Neural crest cell (in vitro differentiated cells): ENCODE data around the gene LIMK1. TPM values are rescaled to one million over a fixed set of nuclear protein-coding genes. Genes with fewer than 3 reads are reported as not detected.

ENCODE experiments used
- DNase-seq: peaks from one replicate; pipeline ENCODE4 v3.0.0; 2021; ENCODE audit warnings: low read depth, mixed read lengths, low spot score
- H3K27ac Mint-ChIP-seq: one replicate; pipeline ENCODE4 v1.8.0; 2021; ENCODE audit warnings: mild to moderate bottlenecking, mixed read lengths; ENCODE audit not compliant: unreplicated experiment
- H3K27me3 Mint-ChIP-seq: 2 replicates; pipeline ENCODE4 v1.8.0; 2021; ENCODE audit warnings: low read depth, mild to moderate bottlenecking, mixed read lengths
- H3K36me3 Mint-ChIP-seq: 2 replicates; pipeline ENCODE4 v1.8.0; 2021; ENCODE audit warnings: low read depth, mild to moderate bottlenecking, mixed read lengths
- H3K4me1 Mint-ChIP-seq: 2 replicates; pipeline ENCODE4 v1.8.0; 2021; ENCODE audit warnings: mixed read lengths
- H3K4me3 Mint-ChIP-seq: one replicate; pipeline ENCODE4 v1.8.0; 2021; ENCODE audit warnings: mild to moderate bottlenecking, mixed read lengths
- H3K9me3 Mint-ChIP-seq: 2 replicates; pipeline ENCODE4 v1.8.0; 2021; ENCODE audit warnings: mixed read lengths
- total RNA-seq: library from RNA; stranded (reverse); gene quantifications from 2 replicates; pipeline ENCODE4 v1.2.1, GENCODE V29; 2021
- TF ChIP-seq, protein P1 (sequence below): fragments of 200-600 bp; sonication (generic); conservative IDR thresholded peaks from 2 replicates; pipeline ENCODE4 v1.5.0; 2021; ENCODE audit warnings: antibody characterized with exemption, mild to moderate bottlenecking

Gene LIMK1
- total RNA-seq, 1 donor from 2014 or later = 82.1 TPM

DNA sequence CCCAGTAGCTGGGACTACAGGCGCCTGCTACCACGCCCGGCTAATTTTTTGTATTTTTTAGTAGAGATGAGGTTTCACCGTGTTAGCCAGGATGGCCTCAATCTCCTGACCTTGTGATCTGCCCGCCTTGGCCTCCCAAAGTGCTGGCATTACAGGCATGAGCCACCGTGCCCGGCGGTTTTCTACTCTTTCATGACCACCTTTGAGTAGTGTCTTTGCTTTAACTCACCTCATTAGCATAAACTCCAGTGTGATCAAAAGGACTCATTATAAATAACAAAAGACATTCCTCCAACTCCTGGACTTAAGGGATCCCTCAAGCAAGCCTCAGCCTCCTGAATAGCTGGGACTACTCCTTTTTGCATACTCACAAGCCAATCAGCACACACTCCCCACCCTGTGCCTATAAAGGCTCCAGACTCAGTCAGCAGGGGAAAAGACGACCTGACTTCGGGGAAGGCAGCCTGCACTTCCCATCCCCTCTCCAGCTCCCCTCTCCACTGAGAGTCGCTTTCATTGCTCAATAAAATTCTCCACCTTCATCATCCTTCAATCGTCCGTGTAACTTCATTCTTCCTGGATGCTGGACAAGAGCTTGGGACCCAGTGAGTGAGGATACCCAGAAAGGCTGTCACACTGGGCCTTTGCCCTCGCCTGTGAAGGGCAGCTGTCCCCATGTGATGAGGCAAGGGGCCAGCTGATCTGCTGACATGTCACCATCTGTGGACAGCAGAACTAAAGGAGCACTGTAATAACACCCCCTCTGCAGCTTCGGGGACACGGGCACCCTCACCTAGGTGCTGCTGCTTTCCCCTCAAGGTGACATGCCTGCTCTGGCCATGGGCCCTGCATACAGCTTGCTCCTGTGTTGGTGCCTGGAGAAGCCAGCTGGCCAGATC, 55.6 kb downstream of the LIMK1 start:
- DNase-seq = no peak
- Mint-ChIP-seq H3K27me3 (peaks cover 5% of the 10 kb centered on the region), H3K9me3 (no peaks in the 10 kb centered on the region), H3K27ac (no peak overlapping the region), H3K4me1 (peaks cover 20% of the 10 kb centered on the region), H3K36me3 (no peaks in the 10 kb centered on the region), H3K4me3 (no peak overlapping the region)
- TF ChIP-seq, protein P1, sequence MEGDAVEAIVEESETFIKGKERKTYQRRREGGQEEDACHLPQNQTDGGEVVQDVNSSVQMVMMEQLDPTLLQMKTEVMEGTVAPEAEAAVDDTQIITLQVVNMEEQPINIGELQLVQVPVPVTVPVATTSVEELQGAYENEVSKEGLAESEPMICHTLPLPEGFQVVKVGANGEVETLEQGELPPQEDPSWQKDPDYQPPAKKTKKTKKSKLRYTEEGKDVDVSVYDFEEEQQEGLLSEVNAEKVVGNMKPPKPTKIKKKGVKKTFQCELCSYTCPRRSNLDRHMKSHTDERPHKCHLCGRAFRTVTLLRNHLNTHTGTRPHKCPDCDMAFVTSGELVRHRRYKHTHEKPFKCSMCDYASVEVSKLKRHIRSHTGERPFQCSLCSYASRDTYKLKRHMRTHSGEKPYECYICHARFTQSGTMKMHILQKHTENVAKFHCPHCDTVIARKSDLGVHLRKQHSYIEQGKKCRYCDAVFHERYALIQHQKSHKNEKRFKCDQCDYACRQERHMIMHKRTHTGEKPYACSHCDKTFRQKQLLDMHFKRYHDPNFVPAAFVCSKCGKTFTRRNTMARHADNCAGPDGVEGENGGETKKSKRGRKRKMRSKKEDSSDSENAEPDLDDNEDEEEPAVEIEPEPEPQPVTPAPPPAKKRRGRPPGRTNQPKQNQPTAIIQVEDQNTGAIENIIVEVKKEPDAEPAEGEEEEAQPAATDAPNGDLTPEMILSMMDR = no peak

DNA sequence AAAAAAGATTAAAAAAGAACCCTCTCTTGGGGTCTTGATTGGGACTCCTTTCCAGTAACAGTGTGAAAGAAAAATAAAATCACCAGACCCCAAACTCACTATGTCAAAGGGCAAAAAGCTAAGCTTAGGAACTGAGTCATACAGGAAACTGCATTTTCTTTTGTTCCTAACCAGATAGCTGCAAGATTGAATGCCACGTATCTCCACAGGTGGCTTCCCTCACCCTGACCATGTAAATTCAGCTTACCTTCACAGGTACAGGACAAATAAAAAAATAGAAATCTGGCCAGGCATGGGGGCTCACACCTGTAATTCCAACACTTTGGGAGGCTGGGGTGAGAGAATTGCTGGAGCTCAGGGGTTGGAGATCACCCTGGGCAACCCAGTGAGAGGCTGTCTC, 58.1 kb downstream of the LIMK1 start:
- Mint-ChIP-seq H3K4me1 (peaks cover 25% of the 10 kb centered on the region), H3K27me3 (peaks cover 5% of the 10 kb centered on the region), H3K9me3 (no peaks in the 10 kb centered on the region), H3K4me3 (no peak overlapping the region), H3K36me3 (no peaks in the 10 kb centered on the region), H3K27ac (no peak overlapping the region)
- no peak for DNase-seq
- TF ChIP-seq, protein P1 = no peak

DNA sequence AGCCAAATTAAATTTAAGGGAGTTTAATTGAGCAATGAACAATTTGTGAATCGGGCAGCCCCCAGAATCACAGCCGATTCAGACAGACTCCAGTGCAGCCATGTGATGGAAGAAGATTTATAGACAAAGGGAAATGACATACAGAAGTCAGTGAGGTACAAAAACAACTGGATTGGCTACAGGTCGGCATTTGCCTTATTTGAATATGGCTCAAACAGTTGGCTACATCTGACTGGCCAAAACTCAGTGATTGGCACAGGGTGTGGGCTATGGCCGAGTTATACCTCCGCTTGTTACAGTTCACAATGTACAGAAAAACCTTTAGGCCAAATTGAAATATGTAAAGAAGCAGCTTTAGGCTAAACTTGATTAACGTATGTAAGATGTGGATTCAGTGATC, 59.8 kb downstream of the LIMK1 start:
- no peaks in the 10 kb centered on the region for H3K36me3 Mint-ChIP-seq
- TF ChIP-seq, protein P1 = no peak
- H3K9me3 Mint-ChIP-seq = no peaks in the 10 kb centered on the region
- no peak for DNase-seq
- H3K4me3 Mint-ChIP-seq = no peak overlapping the region
- peaks cover 22% of the 10 kb centered on the region for H3K4me1 Mint-ChIP-seq
- peaks cover 5% of the 10 kb centered on the region for H3K27me3 Mint-ChIP-seq
- no peak overlapping the region for H3K27ac Mint-ChIP-seq

DNA sequence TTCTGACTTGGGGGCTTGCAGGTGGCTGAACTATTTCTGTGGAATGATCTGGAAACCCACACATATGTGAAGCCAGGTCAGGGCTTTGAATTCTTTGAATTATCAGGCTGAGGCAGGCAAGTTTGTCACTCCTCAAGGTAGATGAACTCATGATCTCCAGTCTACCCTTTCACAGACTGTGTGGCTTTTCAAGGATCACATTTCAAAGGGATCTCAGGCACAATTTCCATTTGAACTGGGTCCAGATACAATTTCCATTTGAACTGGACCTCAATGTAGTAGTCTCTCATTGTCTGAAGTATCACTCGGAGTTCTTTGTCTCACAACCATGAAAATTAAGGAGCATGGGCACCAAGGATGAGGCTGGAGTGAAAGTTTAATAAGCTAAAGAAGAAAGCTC, 64.9 kb downstream of the LIMK1 start:
- Mint-ChIP-seq H3K4me3 (no peak overlapping the region), H3K4me1 (peaks cover 9% of the 10 kb centered on the region), H3K27me3 (no peaks in the 10 kb centered on the region), H3K27ac (no peak overlapping the region), H3K9me3 (no peaks in the 10 kb centered on the region), H3K36me3 (no peaks in the 10 kb centered on the region)
- DNase-seq = no peak
- TF ChIP-seq, protein P1 = no peak

DNA sequence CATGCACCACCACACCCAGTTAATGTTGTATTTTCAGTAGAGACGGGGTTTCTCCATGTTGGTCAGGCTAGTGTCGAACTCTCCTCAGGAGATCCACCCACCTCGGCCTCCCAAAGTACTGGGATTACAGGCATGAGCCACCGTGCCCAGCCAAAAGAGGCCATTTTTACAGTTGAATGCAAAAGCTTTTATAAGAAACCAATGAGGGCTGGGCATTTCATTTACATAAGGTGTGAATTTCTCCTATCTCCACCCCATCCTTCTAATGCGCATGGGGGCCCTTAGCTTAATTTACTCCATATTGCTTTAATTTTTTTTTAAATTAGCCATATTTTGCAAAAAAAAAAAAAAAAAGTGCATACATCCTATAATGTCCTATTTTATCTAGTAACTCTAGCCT, 65.5 kb downstream of the LIMK1 start:
- H3K36me3 Mint-ChIP-seq = no peaks in the 10 kb centered on the region
- no peaks in the 10 kb centered on the region for H3K27me3 Mint-ChIP-seq
- H3K9me3 Mint-ChIP-seq = no peaks in the 10 kb centered on the region
- no peak for DNase-seq
- no peak overlapping the region for H3K4me3 Mint-ChIP-seq
- TF ChIP-seq, protein P1 = no peak
- H3K4me1 Mint-ChIP-seq = peaks cover 13% of the 10 kb centered on the region
- no peak overlapping the region for H3K27ac Mint-ChIP-seq
